ENCODE data around the gene MGME1.

The MGME1 gene

DNA sequence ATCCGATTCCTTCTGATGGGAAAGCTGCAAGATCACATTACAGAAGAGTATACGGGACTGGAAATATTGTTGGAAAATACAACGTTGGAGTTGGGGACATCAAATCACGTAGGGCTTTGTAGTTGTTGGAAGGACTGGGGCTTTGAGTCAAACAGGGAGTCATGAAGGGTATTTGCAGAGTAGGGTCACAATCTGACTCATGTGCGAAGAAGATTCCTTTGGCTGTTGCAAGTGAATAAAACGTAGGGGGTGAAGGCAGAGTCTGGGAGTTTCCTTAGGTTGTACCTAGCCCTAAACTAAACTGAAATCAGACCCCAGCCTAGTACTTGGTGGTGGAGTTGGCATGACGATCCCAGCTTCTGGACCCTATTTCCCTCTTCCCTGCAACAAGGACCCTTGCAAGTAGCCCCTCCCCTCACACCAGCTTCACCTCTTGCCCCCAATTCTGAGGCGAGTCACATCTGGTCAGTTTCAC is 32.5 kb upstream of the MGME1 start:
- no peak for DNase-seq (ENCODE audit: low spot score)
- H3K4me1 ChIP-seq (ENCODE audit: insufficient read depth, poor library complexity, severe bottlenecking) = no peaks in the 10 kb centered on the region
- ATAC-seq (ENCODE audit: low read depth) = no peak
- no peaks in the 10 kb centered on the region; the same call in 1 of the 2 replicates for H3K36me3 ChIP-seq (ENCODE audit: low read depth)
- H3K27ac ChIP-seq (ENCODE audit: poor library complexity, severe bottlenecking) = no peak overlapping the region
- no peaks in the 10 kb centered on the region for H3K9me3 ChIP-seq (ENCODE audit: severe bottlenecking)
- no peaks in the 10 kb centered on the region for H3K27me3 ChIP-seq (ENCODE audit: insufficient read depth, poor library complexity, severe bottlenecking)
- TF ChIP-seq, protein P1, sequence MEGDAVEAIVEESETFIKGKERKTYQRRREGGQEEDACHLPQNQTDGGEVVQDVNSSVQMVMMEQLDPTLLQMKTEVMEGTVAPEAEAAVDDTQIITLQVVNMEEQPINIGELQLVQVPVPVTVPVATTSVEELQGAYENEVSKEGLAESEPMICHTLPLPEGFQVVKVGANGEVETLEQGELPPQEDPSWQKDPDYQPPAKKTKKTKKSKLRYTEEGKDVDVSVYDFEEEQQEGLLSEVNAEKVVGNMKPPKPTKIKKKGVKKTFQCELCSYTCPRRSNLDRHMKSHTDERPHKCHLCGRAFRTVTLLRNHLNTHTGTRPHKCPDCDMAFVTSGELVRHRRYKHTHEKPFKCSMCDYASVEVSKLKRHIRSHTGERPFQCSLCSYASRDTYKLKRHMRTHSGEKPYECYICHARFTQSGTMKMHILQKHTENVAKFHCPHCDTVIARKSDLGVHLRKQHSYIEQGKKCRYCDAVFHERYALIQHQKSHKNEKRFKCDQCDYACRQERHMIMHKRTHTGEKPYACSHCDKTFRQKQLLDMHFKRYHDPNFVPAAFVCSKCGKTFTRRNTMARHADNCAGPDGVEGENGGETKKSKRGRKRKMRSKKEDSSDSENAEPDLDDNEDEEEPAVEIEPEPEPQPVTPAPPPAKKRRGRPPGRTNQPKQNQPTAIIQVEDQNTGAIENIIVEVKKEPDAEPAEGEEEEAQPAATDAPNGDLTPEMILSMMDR (IDR thresholded peaks at IDR 0.05; ENCODE audit: poor library complexity, severe bottlenecking) = no peak
- no peak overlapping the region for H3K4me3 ChIP-seq (ENCODE audit: severe bottlenecking)

DNA sequence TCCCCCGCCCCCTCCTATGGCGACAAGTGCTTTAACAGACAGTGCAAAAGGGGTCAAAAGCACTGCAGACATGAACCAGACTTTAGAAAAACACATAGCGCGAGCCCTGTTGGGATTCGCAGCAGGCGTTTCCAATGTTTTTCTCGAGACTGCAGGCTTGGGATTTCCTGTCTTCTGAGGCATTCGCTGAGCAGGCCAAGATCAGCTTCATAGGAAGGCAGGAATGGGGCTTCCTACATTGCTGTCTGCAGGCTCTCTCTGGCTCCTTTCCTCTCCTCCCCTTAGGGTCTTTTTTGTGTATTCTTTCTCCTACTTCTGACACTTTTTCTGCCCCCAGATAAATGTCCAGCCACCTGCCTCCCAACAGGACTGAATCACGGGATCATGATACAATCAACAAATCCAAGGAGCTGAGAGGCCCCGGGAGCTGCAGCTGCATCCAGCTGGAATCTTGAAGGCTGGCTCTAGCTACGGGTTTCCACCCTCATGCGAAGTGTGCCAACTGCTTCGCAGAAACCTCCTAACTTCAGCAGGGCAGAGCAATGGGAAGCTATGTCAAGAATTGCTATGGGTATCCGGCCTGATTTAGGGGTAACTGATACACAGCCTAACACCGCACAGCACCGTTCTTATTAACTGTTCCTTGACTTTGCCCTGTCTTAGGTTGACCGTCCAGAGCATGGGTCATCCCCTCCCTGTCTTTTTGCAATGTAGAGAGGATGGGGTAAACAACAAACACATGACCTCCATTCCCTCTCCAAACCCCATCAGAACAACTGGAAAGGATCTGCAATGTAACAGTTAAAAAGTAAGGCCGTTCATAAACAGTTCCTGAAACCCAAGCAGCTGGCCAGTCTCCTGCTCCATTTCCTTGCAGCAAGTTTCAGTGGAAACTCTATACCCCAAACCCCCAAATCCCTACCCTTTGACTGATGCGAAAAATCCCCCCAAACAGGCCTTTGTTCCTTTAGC is 31.8 kb upstream of the MGME1 start:
- Histone ChIP-seq H3K27ac (ENCODE audit: poor library complexity, severe bottlenecking) (no peak overlapping the region), H3K4me1 (ENCODE audit: insufficient read depth, poor library complexity, severe bottlenecking) (no peaks in the 10 kb centered on the region), H3K36me3 (ENCODE audit: low read depth) (peaks cover 7% of the 10 kb centered on the region), H3K9me3 (ENCODE audit: severe bottlenecking) (no peaks in the 10 kb centered on the region), H3K4me3 (ENCODE audit: severe bottlenecking) (no peak overlapping the region), H3K27me3 (ENCODE audit: insufficient read depth, poor library complexity, severe bottlenecking) (no peaks in the 10 kb centered on the region)
- ATAC-seq (ENCODE audit: low read depth) (no peak), DNase-seq (ENCODE audit: low spot score) (no peak)
- TF ChIP-seq, protein P1 (IDR thresholded peaks at IDR 0.05; ENCODE audit: poor library complexity, severe bottlenecking) = no peak

DNA sequence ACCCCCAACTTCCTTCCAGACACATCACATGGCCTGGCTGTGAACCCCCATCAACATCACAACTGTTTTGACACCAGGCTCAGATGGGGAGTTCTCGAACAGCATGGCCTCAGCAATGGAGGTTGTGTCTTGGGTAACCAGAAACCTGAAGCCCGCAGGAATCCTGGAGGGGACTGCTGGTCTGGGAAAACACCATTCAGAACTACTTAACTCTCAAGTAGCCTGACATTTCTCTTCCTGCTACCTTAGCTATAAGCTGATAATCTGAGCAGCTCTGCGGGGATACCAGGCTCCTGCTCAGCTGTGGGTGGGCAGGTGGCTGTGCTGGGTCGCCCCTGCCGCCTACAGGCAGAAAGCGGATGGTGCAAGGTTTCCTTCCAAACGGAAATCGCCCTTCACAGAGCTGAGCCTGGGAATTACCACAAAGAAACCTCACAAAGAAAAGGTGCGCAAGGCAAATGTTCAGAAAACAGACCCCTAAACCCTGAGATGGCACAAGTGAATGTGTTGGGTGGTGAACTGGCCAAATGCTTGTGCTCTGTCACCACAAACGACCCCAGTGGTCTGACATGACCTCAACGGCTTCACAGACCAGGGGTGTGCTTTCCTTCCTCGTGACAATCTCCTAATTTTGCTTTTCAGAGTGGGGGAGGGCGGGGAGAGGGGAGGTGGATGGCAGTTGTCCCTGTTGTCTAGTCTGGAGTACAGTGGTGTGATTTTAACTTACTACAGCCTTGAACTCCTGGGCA is 29.8 kb upstream of the MGME1 start:
- Histone ChIP-seq H3K4me3 (ENCODE audit: severe bottlenecking) (no peak overlapping the region), H3K27ac (ENCODE audit: poor library complexity, severe bottlenecking) (peak overlapping the region; percentile 1)

DNA sequence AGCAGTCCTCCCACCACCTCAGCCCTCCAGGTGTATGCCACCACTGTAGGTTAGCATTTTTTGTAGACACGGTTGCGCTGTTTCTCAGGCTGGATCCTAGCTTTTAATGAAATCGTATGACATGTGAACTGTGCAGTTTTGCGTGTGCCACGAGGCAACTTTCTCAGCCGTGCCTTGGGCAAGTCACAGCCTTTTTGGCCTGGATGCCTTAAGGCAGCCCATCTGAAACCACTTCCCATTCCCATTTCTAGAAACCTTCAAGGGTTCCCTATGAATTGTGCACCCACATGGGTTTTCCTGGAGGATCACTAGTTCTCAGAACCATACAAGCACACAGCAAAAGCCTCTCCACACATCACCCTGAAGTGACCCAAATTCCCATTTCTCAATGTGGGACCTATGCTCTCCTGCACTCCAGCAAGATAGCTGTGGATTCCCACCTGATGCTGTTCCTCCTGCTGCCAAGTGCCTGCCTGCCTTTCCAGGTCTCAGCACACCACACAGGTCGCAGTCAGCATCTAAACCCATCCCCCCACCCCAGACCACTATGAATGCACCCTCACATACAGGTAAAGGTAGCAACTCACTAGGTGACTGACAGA is 29.1 kb upstream of the MGME1 start:
- no peak overlapping the region for H3K4me3 ChIP-seq (ENCODE audit: severe bottlenecking)
- TF ChIP-seq, protein P1 (IDR thresholded peaks at IDR 0.05; ENCODE audit: poor library complexity, severe bottlenecking) = no peak
- no peaks in the 10 kb centered on the region for H3K4me1 ChIP-seq (ENCODE audit: insufficient read depth, poor library complexity, severe bottlenecking)
- no peaks in the 10 kb centered on the region for H3K27me3 ChIP-seq (ENCODE audit: insufficient read depth, poor library complexity, severe bottlenecking)
- H3K27ac ChIP-seq (ENCODE audit: poor library complexity, severe bottlenecking) = peak overlapping the region; percentile 1
- ATAC-seq (ENCODE audit: low read depth) = peak; percentile 17
- peaks cover 33% of the 10 kb centered on the region for H3K36me3 ChIP-seq (ENCODE audit: low read depth)
- no peak for DNase-seq (ENCODE audit: low spot score)
- no peaks in the 10 kb centered on the region for H3K9me3 ChIP-seq (ENCODE audit: severe bottlenecking)

More for the DNA sequence above, 29.8 kb upstream of the MGME1 start:
- no peaks in the 10 kb centered on the region for H3K9me3 ChIP-seq (ENCODE audit: severe bottlenecking)
- H3K4me1 ChIP-seq (ENCODE audit: insufficient read depth, poor library complexity, severe bottlenecking) = no peaks in the 10 kb centered on the region
- ATAC-seq (ENCODE audit: low read depth) (peak; percentile 68), DNase-seq (ENCODE audit: low spot score) (no peak)
- H3K36me3 ChIP-seq (ENCODE audit: low read depth) = peaks cover 27% of the 10 kb centered on the region
- TF ChIP-seq, protein P1 (IDR thresholded peaks at IDR 0.05; ENCODE audit: poor library complexity, severe bottlenecking) = peak; percentile 82
- H3K27me3 ChIP-seq (ENCODE audit: insufficient read depth, poor library complexity, severe bottlenecking) = no peaks in the 10 kb centered on the region

Data from RWPE2 (cell line).